Measurements from ENCODE around the gene SLC45A2.

SLC45A2 gene

DNA sequence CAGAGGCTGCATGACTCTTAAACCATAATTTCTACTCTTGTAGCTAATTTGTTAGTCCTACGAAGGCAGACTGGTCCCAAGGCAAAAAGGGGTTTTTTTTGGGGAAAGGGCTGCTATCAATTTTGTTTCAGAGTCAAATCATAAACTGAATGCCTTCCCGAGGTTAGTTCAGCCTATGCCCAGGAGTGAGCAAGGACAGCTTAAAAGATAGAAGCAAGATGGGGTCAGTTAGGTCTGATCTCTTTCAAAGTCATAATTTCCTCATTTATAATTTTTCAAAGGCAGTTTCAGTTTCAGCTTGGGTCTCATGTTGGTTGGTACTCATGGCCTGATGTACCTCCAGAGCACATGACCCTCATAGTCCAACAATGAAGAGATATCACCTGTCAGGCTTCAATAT, 56.2 kb downstream of the SLC45A2 start:
- no peaks in the 10 kb centered on the region for H4K20me1 ChIP-seq (ENCODE audit: low read depth, low read length)
- H3K27ac ChIP-seq (ENCODE audit: low read depth, low read length): no peak overlapping the region
- H3K4me3 ChIP-seq (ENCODE audit: insufficient read depth, low read length, poor library complexity, severe bottlenecking): no peak overlapping the region
- H3K27me3 ChIP-seq (ENCODE audit: low read length): no peaks in the 10 kb centered on the region
- no peak overlapping the region for H2AFZ ChIP-seq (ENCODE audit: low read depth, low read length, severe bottlenecking)
- H3K79me2 ChIP-seq (ENCODE audit: insufficient read depth, low read length): no peaks in the 10 kb centered on the region
- no peak for TF ChIP-seq EZH2phosphoT487 (conservative IDR thresholded peaks at IDR 0.05; ENCODE audit: low read length)
- TF ChIP-seq, protein P1, sequence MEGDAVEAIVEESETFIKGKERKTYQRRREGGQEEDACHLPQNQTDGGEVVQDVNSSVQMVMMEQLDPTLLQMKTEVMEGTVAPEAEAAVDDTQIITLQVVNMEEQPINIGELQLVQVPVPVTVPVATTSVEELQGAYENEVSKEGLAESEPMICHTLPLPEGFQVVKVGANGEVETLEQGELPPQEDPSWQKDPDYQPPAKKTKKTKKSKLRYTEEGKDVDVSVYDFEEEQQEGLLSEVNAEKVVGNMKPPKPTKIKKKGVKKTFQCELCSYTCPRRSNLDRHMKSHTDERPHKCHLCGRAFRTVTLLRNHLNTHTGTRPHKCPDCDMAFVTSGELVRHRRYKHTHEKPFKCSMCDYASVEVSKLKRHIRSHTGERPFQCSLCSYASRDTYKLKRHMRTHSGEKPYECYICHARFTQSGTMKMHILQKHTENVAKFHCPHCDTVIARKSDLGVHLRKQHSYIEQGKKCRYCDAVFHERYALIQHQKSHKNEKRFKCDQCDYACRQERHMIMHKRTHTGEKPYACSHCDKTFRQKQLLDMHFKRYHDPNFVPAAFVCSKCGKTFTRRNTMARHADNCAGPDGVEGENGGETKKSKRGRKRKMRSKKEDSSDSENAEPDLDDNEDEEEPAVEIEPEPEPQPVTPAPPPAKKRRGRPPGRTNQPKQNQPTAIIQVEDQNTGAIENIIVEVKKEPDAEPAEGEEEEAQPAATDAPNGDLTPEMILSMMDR (IDR thresholded peaks at IDR 0.05; ENCODE audit: insufficient read depth, low read length, poor library complexity, severe bottlenecking): no peak
- no peak overlapping the region for H3K9ac ChIP-seq (ENCODE audit: low read length)
- H3K4me2 ChIP-seq (ENCODE audit: low read depth, low read length, poor library complexity, severe bottlenecking): no peak overlapping the region
- no peaks in the 10 kb centered on the region for H3F3A ChIP-seq (ENCODE audit: insufficient read depth)
- H3K9me2 ChIP-seq (replicated peaks; ENCODE audit: insufficient read depth, low read length): no peaks in the 10 kb centered on the region
- no peaks in the 10 kb centered on the region for H3K9me3 ChIP-seq (ENCODE audit: insufficient read depth, low read length)
- no peaks in the 10 kb centered on the region for H3K36me3 ChIP-seq (ENCODE audit: low read length)

DNA sequence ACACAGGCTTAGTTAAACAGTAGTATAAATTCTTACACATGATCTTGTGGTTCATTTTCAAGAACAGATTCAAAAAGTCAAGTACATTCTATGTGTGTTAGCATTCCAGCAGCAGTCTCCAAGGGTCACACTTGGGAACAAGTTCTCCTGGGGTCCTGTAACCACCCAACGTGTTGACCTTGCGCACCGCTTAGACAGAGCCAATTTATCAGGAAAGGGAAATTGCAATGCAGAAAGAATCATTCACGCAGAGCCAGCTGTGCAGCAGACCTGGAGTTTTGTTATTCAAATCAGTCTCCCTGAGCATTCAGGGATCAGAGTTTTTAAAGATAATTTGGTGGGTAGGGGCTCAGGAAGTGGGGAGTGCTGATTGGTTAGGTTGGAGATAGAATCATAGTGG, 56.8 kb downstream of the SLC45A2 start:
- H3K9me2 ChIP-seq (replicated peaks; ENCODE audit: insufficient read depth, low read length): no peaks in the 10 kb centered on the region
- no peak for TF ChIP-seq EZH2phosphoT487 (conservative IDR thresholded peaks at IDR 0.05; ENCODE audit: low read length)
- TF ChIP-seq, protein P1 (IDR thresholded peaks at IDR 0.05; ENCODE audit: insufficient read depth, low read length, poor library complexity, severe bottlenecking): no peak
- no peaks in the 10 kb centered on the region for H3K79me2 ChIP-seq (ENCODE audit: insufficient read depth, low read length)
- no peak overlapping the region for H2AFZ ChIP-seq (ENCODE audit: low read depth, low read length, severe bottlenecking)
- H3K27ac ChIP-seq (ENCODE audit: low read depth, low read length): no peak overlapping the region
- H3K9ac ChIP-seq (ENCODE audit: low read length): no peak overlapping the region
- no peaks in the 10 kb centered on the region for H3K27me3 ChIP-seq (ENCODE audit: low read length)
- no peak overlapping the region for H3K4me3 ChIP-seq (ENCODE audit: insufficient read depth, low read length, poor library complexity, severe bottlenecking)
- H4K20me1 ChIP-seq (ENCODE audit: low read depth, low read length): no peaks in the 10 kb centered on the region
- no peak overlapping the region for H3K4me2 ChIP-seq (ENCODE audit: low read depth, low read length, poor library complexity, severe bottlenecking)
- no peaks in the 10 kb centered on the region for H3K36me3 ChIP-seq (ENCODE audit: low read length)
- H3K9me3 ChIP-seq (ENCODE audit: insufficient read depth, low read length): no peaks in the 10 kb centered on the region
- H3F3A ChIP-seq (ENCODE audit: insufficient read depth): no peaks in the 10 kb centered on the region

DNA sequence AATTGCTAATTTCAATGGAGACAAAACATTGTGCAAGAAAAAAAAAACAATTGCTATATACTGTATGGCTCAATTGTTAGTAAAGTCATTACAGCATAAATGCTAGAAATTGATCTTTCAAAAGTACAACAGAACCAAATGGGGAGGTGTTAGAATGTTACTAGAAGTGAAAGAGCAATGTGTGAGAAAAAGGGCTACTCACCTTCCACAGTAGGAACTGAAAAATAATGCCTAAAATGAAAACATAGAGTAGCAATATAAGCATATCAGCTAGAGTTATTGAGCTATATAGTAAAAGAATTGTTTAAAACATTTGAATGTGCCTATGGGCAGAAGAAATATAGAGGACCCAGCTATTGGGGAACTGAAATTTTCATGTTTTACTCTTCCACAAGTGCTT, 59.2 kb downstream of the SLC45A2 start:
- Histone ChIP-seq H3K27me3 (ENCODE audit: low read length) (no peaks in the 10 kb centered on the region), H3F3A (ENCODE audit: insufficient read depth) (no peaks in the 10 kb centered on the region), H3K36me3 (ENCODE audit: low read length) (no peaks in the 10 kb centered on the region), H4K20me1 (ENCODE audit: low read depth, low read length) (no peaks in the 10 kb centered on the region), H2AFZ (ENCODE audit: low read depth, low read length, severe bottlenecking) (no peak overlapping the region), H3K9me2 (replicated peaks; ENCODE audit: insufficient read depth, low read length) (no peaks in the 10 kb centered on the region), H3K79me2 (ENCODE audit: insufficient read depth, low read length) (no peaks in the 10 kb centered on the region), H3K9ac (ENCODE audit: low read length) (no peak overlapping the region), H3K9me3 (ENCODE audit: insufficient read depth, low read length) (no peaks in the 10 kb centered on the region), H3K4me3 (ENCODE audit: insufficient read depth, low read length, poor library complexity, severe bottlenecking) (no peak overlapping the region), H3K4me2 (ENCODE audit: low read depth, low read length, poor library complexity, severe bottlenecking) (no peak overlapping the region), H3K27ac (ENCODE audit: low read depth, low read length) (no peak overlapping the region)
- no peak for TF ChIP-seq EZH2phosphoT487 (conservative IDR thresholded peaks at IDR 0.05; ENCODE audit: low read length)
- TF ChIP-seq, protein P1 (IDR thresholded peaks at IDR 0.05; ENCODE audit: insufficient read depth, low read length, poor library complexity, severe bottlenecking): no peak
